HG03045 (cell line): ENCODE measurements around the gene TMPRSS11A.

Source experiments
- ATAC-seq: cut with Tn5 transposase; IDR thresholded peaks from one replicate; pipeline ENCODE4 v1.9.1; 2021; ENCODE audit warnings: mild to moderate bottlenecking, moderate library complexity; ENCODE audit not compliant: unreplicated experiment

TMPRSS11A gene

GRCh38 chr4:67915400-67915966 is 47.8 kb downstream of the TMPRSS11A start:
- no peak for ATAC-seq

DNA sequence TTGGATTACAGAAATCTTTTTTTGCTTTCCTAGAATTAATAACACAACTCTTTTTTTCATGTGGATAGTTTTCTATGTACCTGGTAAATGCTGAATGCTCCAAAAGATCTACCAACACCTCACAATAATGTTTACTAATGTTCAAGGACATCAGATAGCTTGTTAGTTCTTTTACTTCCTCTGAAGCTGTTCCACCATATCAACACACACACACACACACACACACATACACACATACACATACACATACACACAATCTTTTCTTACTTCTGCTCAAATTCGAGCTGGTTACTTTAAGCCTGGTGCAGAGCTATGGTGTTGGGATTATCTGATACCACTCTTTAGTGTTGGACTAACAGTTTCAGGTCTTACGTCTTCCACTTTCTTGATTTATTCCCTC is 51.2 kb downstream of the TMPRSS11A start:
- no peak for ATAC-seq

- ATAC-seq = no peak
Observed at GRCh38 chr4:67911638-67912037, 51.7 kb downstream of the TMPRSS11A start.

GRCh38 chr4:67911141-67911540 is 52.2 kb downstream of the TMPRSS11A start:
- no peak for ATAC-seq

- no peak for ATAC-seq
Observed at GRCh38 chr4:67910585-67910905, 52.7 kb downstream of the TMPRSS11A start.

DNA sequence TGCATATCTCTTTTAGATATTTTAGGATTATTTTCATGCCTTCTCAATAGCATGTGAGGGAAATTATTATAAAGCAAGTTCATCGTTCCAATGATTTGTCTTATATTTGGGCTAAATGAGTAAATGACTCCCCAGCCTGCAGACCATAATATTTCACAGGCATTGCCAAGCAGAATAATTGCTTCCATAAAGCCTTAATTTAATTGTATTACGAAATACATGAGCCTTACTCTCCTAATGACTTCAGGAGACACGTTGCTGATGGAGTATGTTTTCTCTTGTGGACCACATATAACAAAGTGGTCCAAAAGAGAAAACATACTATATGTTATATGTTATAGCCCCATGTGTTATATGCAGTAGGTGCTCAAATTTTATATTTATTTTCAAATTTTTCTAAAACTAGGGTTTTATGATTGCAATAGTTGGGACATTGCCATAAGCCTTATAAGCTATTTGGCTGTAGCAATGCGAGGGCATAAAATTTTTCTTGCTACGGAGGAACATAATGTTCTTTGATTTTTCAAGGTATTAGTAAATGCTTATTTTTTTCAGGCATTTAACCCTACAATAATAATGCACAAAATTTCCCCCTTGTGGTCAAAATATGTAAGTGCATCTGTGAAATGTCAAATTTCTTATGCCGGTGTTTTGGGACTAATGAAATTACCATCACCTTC is 53.2 kb downstream of the TMPRSS11A start:
- ATAC-seq = no peak

DNA sequence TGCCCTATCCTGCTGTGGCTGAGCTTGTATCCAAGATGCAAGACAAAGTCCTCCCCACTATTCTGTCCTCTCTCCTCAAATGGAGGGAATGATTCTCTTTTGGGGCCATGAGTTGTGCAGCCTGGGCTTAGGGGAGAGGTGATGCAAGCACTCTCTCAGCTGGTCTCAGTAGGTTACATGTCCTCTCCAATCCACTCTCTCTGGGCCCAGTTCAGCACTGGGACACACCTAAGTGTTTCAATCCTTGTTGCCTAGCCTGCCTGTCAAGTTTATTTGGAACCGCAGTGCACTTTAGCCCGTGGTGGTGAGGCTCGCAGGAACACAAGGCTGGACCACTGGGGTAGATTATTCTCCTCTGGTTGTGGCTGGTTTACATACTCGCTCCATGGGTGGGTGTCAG is 55.6 kb downstream of the TMPRSS11A start:
- ATAC-seq = no peak

DNA sequence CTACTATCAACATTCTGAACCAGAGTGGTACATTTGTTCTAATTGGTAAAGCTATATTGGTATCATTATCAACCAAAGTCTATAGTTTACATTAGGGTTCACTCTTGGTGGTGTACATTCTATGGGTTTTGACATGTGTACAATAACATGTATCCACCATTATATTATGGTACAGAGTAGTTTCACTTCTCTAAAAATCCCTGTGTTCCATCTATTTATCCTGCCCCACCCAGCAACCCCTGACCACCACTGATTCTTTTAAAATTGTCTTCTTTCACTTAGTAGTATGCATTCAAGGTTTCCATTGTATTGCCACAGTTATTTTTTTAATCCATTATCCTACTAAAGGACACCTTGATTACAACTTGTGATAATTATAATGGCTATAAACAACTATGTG is 64.2 kb downstream of the TMPRSS11A start:
- no peak for ATAC-seq

- ATAC-seq = no peak
Observed at GRCh38 chr4:67897686-67898085, 65.6 kb downstream of the TMPRSS11A start.

DNA sequence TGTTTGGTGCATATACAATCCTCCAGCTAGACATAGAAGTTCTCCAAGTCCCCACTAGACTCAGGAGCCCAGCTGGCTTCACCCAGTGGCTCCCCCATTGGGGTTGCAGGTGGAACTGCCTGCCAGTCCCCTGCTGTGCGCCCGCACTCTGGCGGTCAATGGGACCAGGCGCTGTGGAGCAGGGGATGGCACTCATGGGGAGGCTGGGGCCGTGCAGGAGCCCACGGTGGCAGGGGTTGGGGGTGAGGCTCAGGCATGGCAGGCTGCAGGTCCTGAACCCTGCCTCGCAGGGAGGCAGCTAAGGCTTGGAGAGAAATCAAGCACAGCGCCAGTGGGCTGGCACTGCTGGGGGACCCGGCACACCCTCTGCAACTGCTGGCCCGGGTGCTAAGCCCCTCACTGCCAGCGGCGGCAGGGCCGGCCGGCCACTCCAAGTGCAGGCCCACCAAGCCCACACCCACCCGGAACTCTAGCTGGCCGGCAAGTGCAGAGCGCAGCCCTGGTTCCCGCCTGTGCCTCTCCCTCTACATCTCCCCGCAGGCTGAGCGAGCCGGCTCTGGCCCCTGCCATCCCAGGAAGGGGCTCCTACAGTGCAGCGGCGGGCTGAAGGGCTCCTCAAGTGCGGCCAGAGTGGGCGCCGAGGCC is 66.8 kb downstream of the TMPRSS11A start:
- ATAC-seq = no peak

DNA sequence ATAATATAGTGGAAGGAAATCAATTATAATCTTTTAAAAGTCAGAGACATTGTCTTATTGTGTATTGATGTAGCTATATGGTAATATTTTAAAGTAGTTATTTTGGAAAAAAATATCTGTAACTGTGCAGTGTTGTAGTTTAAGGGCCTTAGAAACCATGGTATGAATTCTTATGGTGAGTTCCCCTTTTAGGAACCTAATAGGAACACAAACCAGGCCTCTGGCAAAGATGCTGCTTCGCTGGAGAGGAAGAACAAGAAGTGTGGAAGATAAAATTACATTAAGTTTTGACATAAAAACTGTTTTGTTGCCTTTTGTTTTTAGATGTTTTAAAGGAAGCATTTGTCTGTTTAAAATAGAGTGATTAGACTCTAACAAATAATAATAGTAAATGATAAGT is 68.6 kb downstream of the TMPRSS11A start:
- ATAC-seq = no peak

DNA sequence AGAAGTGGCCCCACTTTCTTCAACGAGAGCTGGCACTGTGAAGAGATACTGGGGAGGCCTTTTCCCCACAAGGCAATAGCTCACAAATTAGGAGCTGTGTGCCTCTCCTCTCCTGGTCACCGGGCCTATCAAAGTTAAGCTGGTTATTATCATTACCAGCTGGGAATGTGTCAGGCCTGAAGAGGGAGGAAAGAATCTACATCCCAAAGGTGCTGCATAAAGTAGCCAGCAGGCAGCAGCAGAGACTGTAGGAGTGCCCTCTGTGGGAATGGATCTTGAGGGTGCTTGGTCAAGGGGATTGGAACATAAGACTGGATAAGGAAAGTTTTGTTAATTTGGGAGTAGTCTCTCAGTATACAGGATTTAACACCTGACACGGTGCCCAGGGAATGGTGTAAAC is 70.4 kb downstream of the TMPRSS11A start:
- ATAC-seq = no peak

DNA sequence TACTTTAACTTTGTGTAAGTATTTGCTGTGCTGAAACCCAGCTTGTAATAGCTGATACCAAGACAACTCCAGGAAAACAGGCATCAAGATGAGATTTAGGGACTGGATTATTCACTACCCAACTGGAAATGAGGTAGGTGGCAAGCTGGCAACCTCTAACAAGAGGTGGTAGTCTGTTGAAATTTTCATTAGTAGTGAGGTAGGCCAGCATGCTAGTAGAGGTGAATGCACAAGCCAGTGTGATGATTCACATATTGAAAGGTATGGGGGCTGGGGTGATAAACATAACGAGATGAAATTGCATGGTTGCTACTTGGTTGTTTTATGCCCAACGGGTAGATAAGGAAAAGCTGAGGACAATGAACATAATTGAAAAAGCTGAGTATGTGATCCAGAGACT is 71.0 kb downstream of the TMPRSS11A start:
- no peak for ATAC-seq

- ATAC-seq = no peak
Observed at GRCh38 chr4:67891645-67892044, 71.6 kb downstream of the TMPRSS11A start.

DNA sequence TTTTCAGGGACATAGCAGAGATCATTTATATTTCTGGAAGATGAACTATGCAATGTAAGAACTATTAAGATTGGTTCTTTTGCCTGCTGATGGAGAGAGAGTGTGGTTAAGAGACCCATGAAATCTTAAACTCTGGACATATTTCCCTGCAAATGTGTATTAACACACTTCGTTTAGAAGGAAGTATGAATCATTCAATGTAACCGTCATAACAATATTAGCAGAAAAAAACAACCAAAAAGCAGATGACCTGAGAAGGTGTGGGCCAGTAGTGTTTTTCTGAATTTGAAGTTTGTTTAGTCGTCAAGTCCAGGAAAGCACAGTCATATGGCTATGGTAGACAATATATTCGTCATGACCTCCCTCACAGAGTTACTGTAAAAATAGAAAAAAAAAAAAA is 77.0 kb downstream of the TMPRSS11A start:
- no peak for ATAC-seq

DNA sequence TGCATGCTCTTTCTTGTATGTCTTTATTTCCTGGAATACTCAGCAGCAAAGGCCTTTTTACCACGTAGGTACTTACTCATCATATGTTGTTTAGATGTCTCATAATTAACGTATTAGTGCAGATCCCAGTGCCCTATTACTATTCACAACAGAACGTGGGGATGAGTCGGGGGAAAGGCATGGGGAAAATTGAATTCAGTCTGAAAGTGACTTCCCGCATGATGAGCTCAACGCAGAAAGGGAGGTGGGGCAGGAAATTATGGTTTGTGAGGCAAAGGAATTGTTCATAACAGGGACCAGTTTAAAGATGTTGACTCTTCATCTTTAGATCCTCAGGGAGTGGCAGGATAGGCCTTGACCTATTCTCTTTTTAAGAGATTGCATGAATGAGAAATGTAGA is 77.5 kb downstream of the TMPRSS11A start:
- ATAC-seq = no peak

GRCh38 chr4:67884701-67885100 is 78.6 kb downstream of the TMPRSS11A start:
- ATAC-seq = no peak

DNA sequence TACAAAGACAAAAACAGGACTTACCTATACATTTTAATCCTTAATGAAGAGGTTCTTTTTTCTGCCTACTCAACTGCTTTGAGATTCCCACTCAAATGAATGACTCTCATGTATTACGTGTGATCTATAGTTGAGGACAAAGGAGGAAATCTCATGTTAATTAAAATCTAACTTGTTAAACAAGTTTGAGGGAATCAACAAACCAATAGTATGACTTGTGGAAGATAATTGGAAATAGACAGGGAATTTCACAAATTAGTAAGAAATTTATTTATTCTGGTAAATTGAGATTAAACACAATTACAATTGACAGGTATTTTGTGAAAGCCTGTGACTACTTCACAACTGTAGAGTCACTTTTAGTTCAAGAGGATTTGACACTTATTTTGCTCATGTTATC is 79.4 kb downstream of the TMPRSS11A start, which contains the start of gene TMPRSS11D:
TSS of gene TMPRSS11D (minus strand) at position 101 of the 400 bp plus-strand sequence. CDS start at position 32, 69 bp downstream.
- ATAC-seq = no peak

DNA sequence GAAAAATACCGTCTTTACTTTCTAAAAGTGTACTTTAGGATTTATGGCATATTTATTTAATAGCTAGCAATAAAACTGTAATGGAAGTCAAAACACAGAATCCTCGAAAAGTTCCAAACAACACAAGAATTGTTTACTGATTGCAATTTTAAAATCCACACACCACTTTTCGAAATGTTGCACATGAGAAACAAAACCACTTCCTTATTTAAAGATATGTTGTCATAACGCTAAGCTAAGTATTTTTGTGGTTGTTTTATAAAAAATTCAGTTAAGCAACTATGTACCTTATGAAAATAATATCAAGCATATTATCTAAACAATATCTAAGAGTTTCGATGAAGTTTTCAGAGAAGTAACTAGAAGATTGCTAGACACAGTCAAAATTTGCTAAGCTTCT is 79.8 kb downstream of the TMPRSS11A start:
- ATAC-seq = no peak

GRCh38 chr4:67880866-67881610 is 82.3 kb downstream of the TMPRSS11A start:
- no peak for ATAC-seq

DNA sequence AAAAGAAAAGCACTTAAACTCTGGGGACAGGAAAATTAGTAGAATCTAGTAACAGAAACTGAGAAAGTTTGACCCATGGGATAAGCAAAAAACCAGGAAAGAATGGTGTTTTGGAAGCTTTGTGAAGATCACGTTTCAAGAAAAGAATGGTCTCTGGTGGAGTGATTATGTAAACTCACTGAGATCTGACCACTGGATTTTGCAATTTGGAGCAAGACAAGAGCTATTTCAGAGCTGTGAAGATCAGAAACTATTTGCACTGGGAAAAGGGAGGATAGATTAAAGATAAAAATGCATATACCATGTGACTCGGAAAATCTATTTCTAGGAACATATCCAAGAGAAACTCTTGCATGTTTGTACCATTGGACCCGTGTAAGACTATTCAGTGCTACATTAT is 83.8 kb downstream of the TMPRSS11A start:
- no peak for ATAC-seq

DNA sequence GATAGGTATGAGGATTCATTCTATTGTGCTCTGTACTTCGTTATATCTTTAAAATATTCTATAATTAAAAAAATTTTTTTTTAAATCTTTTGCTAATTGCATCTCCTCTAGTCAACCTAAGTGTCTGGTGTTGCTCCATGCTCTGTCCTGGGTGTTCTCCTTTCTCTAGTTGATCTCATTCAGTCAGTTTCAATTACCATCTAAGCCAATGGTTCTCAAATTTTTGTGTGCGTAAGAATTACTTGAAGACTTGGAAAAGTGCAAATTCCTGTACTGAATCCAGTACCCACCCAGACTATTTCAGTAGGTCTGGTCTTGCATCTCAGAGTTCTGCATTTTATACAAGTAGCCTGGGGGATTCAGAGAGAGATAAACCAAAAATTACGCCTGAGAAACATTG is 86.2 kb downstream of the TMPRSS11A start:
- ATAC-seq = no peak
